ENCODE data around the gene DGCR8. TPM values are rescaled to one million over a fixed set of nuclear protein-coding genes. Genes with fewer than 3 reads are reported as not detected.

Gene DGCR8
- total RNA-seq, 1 donor from 2014 or later = 73.2 TPM

GRCh38 chr22:20139391-20140106, 59.5 kb downstream of the DGCR8 start:
- Mint-ChIP-seq H3K4me1 (peaks cover 4% of the 10 kb centered on the region), H3K9me3 (no peaks in the 10 kb centered on the region), H3K36me3 (ENCODE audit: low read depth) (peaks cover 2% of the 10 kb centered on the region), H3K27ac (no peak overlapping the region), H3K4me3 (no peak overlapping the region), H3K27me3 (no peaks in the 10 kb centered on the region)
- no peak for DNase-seq
- intact Hi-C loops (cut with micrococcal nuclease) = no loop called here

GRCh38 chr22:20140107-20140445, 60.0 kb downstream of the DGCR8 start:
- Mint-ChIP-seq H3K27ac (no peak overlapping the region), H3K27me3 (no peaks in the 10 kb centered on the region), H3K4me3 (no peak overlapping the region), H3K9me3 (no peaks in the 10 kb centered on the region), H3K36me3 (ENCODE audit: low read depth) (peaks cover 2% of the 10 kb centered on the region), H3K4me1 (peaks cover 4% of the 10 kb centered on the region)
- intact Hi-C loops (cut with micrococcal nuclease) = no loop called here
- DNase-seq = no peak

GRCh38 chr22:20140521-20140964, 60.5 kb downstream of the DGCR8 start:
- Mint-ChIP-seq H3K9me3 (no peaks in the 10 kb centered on the region), H3K4me1 (peaks cover 4% of the 10 kb centered on the region), H3K4me3 (no peak overlapping the region), H3K27me3 (no peaks in the 10 kb centered on the region), H3K27ac (no peak overlapping the region), H3K36me3 (ENCODE audit: low read depth) (peaks cover 2% of the 10 kb centered on the region)
- DNase-seq = no peak
- intact Hi-C loops (cut with micrococcal nuclease) = no loop called here

- no peak for DNase-seq
- H3K4me1 Mint-ChIP-seq = peaks cover 5% of the 10 kb centered on the region
- intact Hi-C loops (cut with micrococcal nuclease) = no loop called here
Measured at GRCh38 chr22:20141186-20142077, 61.4 kb downstream of the DGCR8 start.

GRCh38 chr22:20142711-20143621, 62.9 kb downstream of the DGCR8 start:
- Mint-ChIP-seq H3K36me3 (ENCODE audit: low read depth) (peaks cover 2% of the 10 kb centered on the region), H3K27me3 (no peaks in the 10 kb centered on the region), H3K4me3 (no peak overlapping the region), H3K9me3 (no peaks in the 10 kb centered on the region), H3K27ac (no peak overlapping the region), H3K4me1 (peaks cover 4% of the 10 kb centered on the region)
- DNase-seq = no peak
- intact Hi-C loops (cut with micrococcal nuclease) = no loop called here

More at GRCh38 chr22:20141186-20142077, 61.4 kb downstream of the DGCR8 start:
- H3K36me3 Mint-ChIP-seq (ENCODE audit: low read depth) = peaks cover 2% of the 10 kb centered on the region
- H3K4me3 Mint-ChIP-seq = no peak overlapping the region
- no peaks in the 10 kb centered on the region for H3K27me3 Mint-ChIP-seq
- H3K27ac Mint-ChIP-seq = no peak overlapping the region
- H3K9me3 Mint-ChIP-seq = no peaks in the 10 kb centered on the region

GRCh38 chr22:20143883-20144665, 64.0 kb downstream of the DGCR8 start:
- intact Hi-C loops (cut with micrococcal nuclease) = no loop called here
- Mint-ChIP-seq H3K4me1 (peaks cover 3% of the 10 kb centered on the region), H3K27ac (no peak overlapping the region), H3K4me3 (no peak overlapping the region), H3K36me3 (ENCODE audit: low read depth) (peaks cover 2% of the 10 kb centered on the region), H3K9me3 (no peaks in the 10 kb centered on the region), H3K27me3 (no peaks in the 10 kb centered on the region)
- no peak for DNase-seq

GRCh38 chr22:20145206-20145831, 65.3 kb downstream of the DGCR8 start:
- Mint-ChIP-seq H3K4me1 (peaks cover 2% of the 10 kb centered on the region), H3K9me3 (no peaks in the 10 kb centered on the region), H3K4me3 (no peak overlapping the region), H3K27ac (no peak overlapping the region), H3K27me3 (no peaks in the 10 kb centered on the region), H3K36me3 (ENCODE audit: low read depth) (no peaks in the 10 kb centered on the region)
- DNase-seq = no peak
- intact Hi-C loops (cut with micrococcal nuclease) = no loop called here

- peaks cover 2% of the 10 kb centered on the region for H3K4me1 Mint-ChIP-seq
- no peaks in the 10 kb centered on the region for H3K27me3 Mint-ChIP-seq
- no peak for DNase-seq
- no peaks in the 10 kb centered on the region for H3K9me3 Mint-ChIP-seq
- H3K4me3 Mint-ChIP-seq = no peak overlapping the region
- intact Hi-C loops (cut with micrococcal nuclease) = no loop called here
- no peak overlapping the region for H3K27ac Mint-ChIP-seq
- H3K36me3 Mint-ChIP-seq (ENCODE audit: low read depth) = no peaks in the 10 kb centered on the region
Measured at GRCh38 chr22:20145832-20146223, 65.8 kb downstream of the DGCR8 start.

GRCh38 chr22:20146777-20147176, 66.7 kb downstream of the DGCR8 start:
- H3K4me1 Mint-ChIP-seq = peaks cover 2% of the 10 kb centered on the region
- H3K9me3 Mint-ChIP-seq = no peaks in the 10 kb centered on the region
- H3K36me3 Mint-ChIP-seq (ENCODE audit: low read depth) = no peaks in the 10 kb centered on the region
- intact Hi-C loops (cut with micrococcal nuclease) = no loop called here
- H3K27me3 Mint-ChIP-seq = no peaks in the 10 kb centered on the region
- H3K4me3 Mint-ChIP-seq = no peak overlapping the region
- no peak overlapping the region for H3K27ac Mint-ChIP-seq
- no peak for DNase-seq

GRCh38 chr22:20147237-20147988, 67.4 kb downstream of the DGCR8 start:
- no peak overlapping the region for H3K4me3 Mint-ChIP-seq
- no peaks in the 10 kb centered on the region for H3K9me3 Mint-ChIP-seq
- intact Hi-C loops (cut with micrococcal nuclease) = no loop called here
- H3K27ac Mint-ChIP-seq = no peak overlapping the region
- no peaks in the 10 kb centered on the region for H3K36me3 Mint-ChIP-seq (ENCODE audit: low read depth)
- no peak for DNase-seq
- no peaks in the 10 kb centered on the region for H3K27me3 Mint-ChIP-seq
- H3K4me1 Mint-ChIP-seq = peaks cover 2% of the 10 kb centered on the region

GRCh38 chr22:20148414-20148813, 68.4 kb downstream of the DGCR8 start:
- no peak overlapping the region for H3K27ac Mint-ChIP-seq
- no peaks in the 10 kb centered on the region for H3K27me3 Mint-ChIP-seq
- intact Hi-C loops (cut with micrococcal nuclease) = no loop called here
- no peaks in the 10 kb centered on the region for H3K36me3 Mint-ChIP-seq (ENCODE audit: low read depth)
- no peaks in the 10 kb centered on the region for H3K9me3 Mint-ChIP-seq
- DNase-seq = no peak
- peaks cover 2% of the 10 kb centered on the region for H3K4me1 Mint-ChIP-seq
- H3K4me3 Mint-ChIP-seq = no peak overlapping the region

Measured in activated CD4-positive, alpha-beta T cell treated with anti-CD3 and anti-CD28 coated beads, Interleukin-2, amount 10 ng/mL, durations not matched to agents 24 days and 14 days (primary cell).